Frontal cortex (tissue), 4 donors: ENCODE measurements around the gene HSPG2. TPM values are rescaled to one million over a fixed set of nuclear protein-coding genes. Genes with fewer than 3 reads are reported as not detected.

ENCODE experiments used
- DNase-seq, 2 donors: peaks; one replicate each; pipeline ENCODE4 v3.0.0; 2012; ENCODE audit warnings: low spot score in 2 of 2
- FAIRE-seq: peaks from 2 replicates; lab custom pipeline; 2012; peaks lifted over from hg19 to GRCh38; lab: Jason Lieb, UNC
- total RNA-seq: library from RNA; depleted of rRNA; stranded (reverse); fragments of >200 nt; gene quantifications from one replicate; pipeline ENCODE4 v1.2.3, GENCODE V29; 2014
- donor health status: control.
- donor health status: control.
- donor health status: control.

Gene HSPG2
- total RNA-seq, 1 donor from 2014 or later, result 4.5 TPM

- DNase-seq (no peak), FAIRE-seq (no peak)
Measured at GRCh38 chr1:21887796-21888195, 49.3 kb downstream of the HSPG2 start.

- DNase-seq (no peak), FAIRE-seq (no peak)
Measured at GRCh38 chr1:21887216-21887736, 49.8 kb downstream of the HSPG2 start.

- no peak for DNase-seq
- FAIRE-seq, result no peak
Measured at GRCh38 chr1:21886486-21887215, 50.5 kb downstream of the HSPG2 start.

GRCh38 chr1:21885236-21886037, 51.7 kb downstream of the HSPG2 start:
- FAIRE-seq (no peak), DNase-seq (no peak)

GRCh38 chr1:21884456-21885235, 52.5 kb downstream of the HSPG2 start:
- no peak for FAIRE-seq
- DNase-seq, result no peak

- DNase-seq, result no peak
- FAIRE-seq, result no peak
Measured at GRCh38 chr1:21882721-21883415, 54.2 kb downstream of the HSPG2 start.

GRCh38 chr1:21881250-21881649, 55.9 kb downstream of the HSPG2 start:
- DNase-seq (no peak), FAIRE-seq (no peak)

GRCh38 chr1:21880619-21880970, 56.5 kb downstream of the HSPG2 start:
- FAIRE-seq (no peak), DNase-seq (no peak)

- DNase-seq (no peak), FAIRE-seq (no peak)
Measured at GRCh38 chr1:21879928-21880618, 57.0 kb downstream of the HSPG2 start.

GRCh38 chr1:21878840-21879478, 58.2 kb downstream of the HSPG2 start:
- no peak for FAIRE-seq

GRCh38 chr1:21878009-21878773, 58.9 kb downstream of the HSPG2 start:
- no peak for FAIRE-seq
- no peak for DNase-seq

More at GRCh38 chr1:21878840-21879478, 58.2 kb downstream of the HSPG2 start:
- no peak for DNase-seq

GRCh38 chr1:21876267-21876666, 60.8 kb downstream of the HSPG2 start:
- no peak for FAIRE-seq
- no peak for DNase-seq

GRCh38 chr1:21875621-21876063, 61.5 kb downstream of the HSPG2 start:
- no peak for DNase-seq
- FAIRE-seq, result no peak

- FAIRE-seq (no peak), DNase-seq (no peak)
Measured at GRCh38 chr1:21874778-21875547, 62.1 kb downstream of the HSPG2 start.

- DNase-seq (no peak), FAIRE-seq (no peak)
Measured at GRCh38 chr1:21874328-21874727, 62.8 kb downstream of the HSPG2 start.

- no peak for DNase-seq
- FAIRE-seq, result no peak
Measured at GRCh38 chr1:21873761-21874160, 63.3 kb downstream of the HSPG2 start.

GRCh38 chr1:21873174-21873573, 63.9 kb downstream of the HSPG2 start:
- DNase-seq (no peak), FAIRE-seq (no peak)
